ENCODE data around the gene FCRL2. TPM values are rescaled to one million over a fixed set of nuclear protein-coding genes. Genes with fewer than 3 reads are reported as not detected.
"Not testable (repeated sequence)": the region's sequence is repeated elsewhere in the genome, so short reads cannot be mapped to it uniquely, and the experiment has no call there.

FCRL2 gene
- total RNA-seq, 4 donors from 2014 or later, result 0.21 TPM; not detected in 3

GRCh38 chr1:157753611-157754010 lies 23.3 kb downstream of the FCRL2 start:
- Histone ChIP-seq H3K4me3 (no peak overlapping the region), H3K4me1 (no peaks in the 10 kb centered on the region), H3K27ac (no peak overlapping the region), H3K36me3 (no peaks in the 10 kb centered on the region), H3K9me3 (no peaks in the 10 kb centered on the region), H3K27me3 (no peaks in the 10 kb centered on the region)
- no peak for TF ChIP-seq CTCF (IDR thresholded peaks at IDR 0.05)
- no peak for TF ChIP-seq EP300 (IDR thresholded peaks at IDR 0.05)
- TF ChIP-seq POLR2A (IDR thresholded peaks at IDR 0.05), result no peak
- DNase-seq (ENCODE audit: low spot score in 2 of 2), result no peak
- WGBS, 2 donors, result 76 to 91% methylated on average over 1 of the region's 1 CpG

- no peaks in the 10 kb centered on the region for H3K9me3 ChIP-seq
- DNase-seq (ENCODE audit: low spot score in 2 of 2), result no peak
- 47 to 67% methylated on average over 3 of the region's 3 CpGs for WGBS, 2 donors
- no peaks in the 10 kb centered on the region for H3K4me1 ChIP-seq
- no peaks in the 10 kb centered on the region for H3K36me3 ChIP-seq
- no peaks in the 10 kb centered on the region for H3K27me3 ChIP-seq
- TF ChIP-seq EP300 (IDR thresholded peaks at IDR 0.05) (no peak), CTCF (IDR thresholded peaks at IDR 0.05) (no peak), POLR2A (IDR thresholded peaks at IDR 0.05) (no peak)
- no peak overlapping the region for H3K4me3 ChIP-seq
- no peak overlapping the region for H3K27ac ChIP-seq
These were observed 25.6 kb downstream of the FCRL2 start for GRCh38 chr1:157751283-157751682.

GRCh38 chr1:157748262-157748817 lies 28.6 kb downstream of the FCRL2 start:
- H3K4me1 ChIP-seq, result no peaks in the 10 kb centered on the region
- DNase-seq (ENCODE audit: low spot score in 2 of 2), result no peak

GRCh38 chr1:157739229-157739901 lies 37.6 kb downstream of the FCRL2 start:
- no peak overlapping the region for H3K27ac ChIP-seq
- H3K4me3 ChIP-seq, result no peak overlapping the region
- no peaks in the 10 kb centered on the region for H3K27me3 ChIP-seq
- H3K4me1 ChIP-seq, result no peaks in the 10 kb centered on the region
- H3K36me3 ChIP-seq, result no peaks in the 10 kb centered on the region
- DNase-seq (ENCODE audit: low spot score in 2 of 2), result no peak
- peaks cover 0 to 2% (median 0%) of the 10 kb centered on the region in 4 donors for H3K9me3 ChIP-seq
- 56 to 63% methylated on average over 5 of the region's 5 CpGs for WGBS, 2 donors
- TF ChIP-seq EP300 (IDR thresholded peaks at IDR 0.05) (no peak), CTCF (IDR thresholded peaks at IDR 0.05) (no peak), POLR2A (IDR thresholded peaks at IDR 0.05) (no peak)

More at GRCh38 chr1:157748262-157748817, 28.6 kb downstream of the FCRL2 start:
- H3K27me3 ChIP-seq, result no peaks in the 10 kb centered on the region
- 92 to 95% methylated on average over 3 of the region's 3 CpGs for WGBS, 2 donors
- no peaks in the 10 kb centered on the region for H3K36me3 ChIP-seq
- TF ChIP-seq POLR2A (IDR thresholded peaks at IDR 0.05), result no peak
- TF ChIP-seq CTCF (IDR thresholded peaks at IDR 0.05), result no peak
- no peak for TF ChIP-seq EP300 (IDR thresholded peaks at IDR 0.05)
- H3K9me3 ChIP-seq, result no peaks in the 10 kb centered on the region
- H3K27ac ChIP-seq, result no peak overlapping the region
- H3K4me3 ChIP-seq, result no peak overlapping the region

GRCh38 chr1:157735991-157736390 lies 40.9 kb downstream of the FCRL2 start:
- H3K36me3 ChIP-seq; H3K9me3 ChIP-seq; DNase-seq (ENCODE audit: low spot score in 2 of 2); H3K27ac ChIP-seq; H3K4me1 ChIP-seq; H3K27me3 ChIP-seq; H3K4me3 ChIP-seq: not testable (repeated sequence)
- WGBS, 2 donors, result 82 to 86% methylated on average over 5 of the region's 5 CpGs

Data from tibial nerve (tissue), 4 donors.